Measurements from ENCODE around the gene CPEB3. TPM values are rescaled to one million over a fixed set of nuclear protein-coding genes. Genes with fewer than 3 reads are reported as not detected.

Gene CPEB3
- total RNA-seq, 1 donor from 2014 or later: 13.6 TPM

DNA sequence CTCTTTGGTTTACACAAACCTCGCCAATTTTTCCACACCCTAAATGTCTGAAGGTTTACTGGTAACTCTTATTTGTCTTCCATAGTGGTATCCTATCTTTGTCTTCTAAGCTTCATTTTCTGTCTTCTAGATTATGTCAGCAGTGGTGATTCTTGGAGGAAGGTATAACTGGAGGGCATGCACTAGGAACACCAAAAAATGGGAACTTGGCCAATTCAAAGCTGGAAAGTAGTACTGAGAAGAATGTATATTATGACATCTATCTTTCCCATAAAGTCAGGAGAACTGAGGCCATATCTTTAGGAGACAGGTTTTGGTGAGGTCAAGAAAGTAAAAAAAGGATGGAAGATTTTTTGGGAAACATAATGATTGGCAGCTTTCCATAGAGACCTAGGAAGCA lies 113.3 kb downstream of the CPEB3 start:
- H3K36me3 ChIP-seq: peaks cover 16% of the 10 kb centered on the region
- intact Hi-C loops (cut with micrococcal nuclease): no loop called here
- H3K4me1 ChIP-seq: peaks cover 37% of the 10 kb centered on the region
- TF ChIP-seq, protein P1, sequence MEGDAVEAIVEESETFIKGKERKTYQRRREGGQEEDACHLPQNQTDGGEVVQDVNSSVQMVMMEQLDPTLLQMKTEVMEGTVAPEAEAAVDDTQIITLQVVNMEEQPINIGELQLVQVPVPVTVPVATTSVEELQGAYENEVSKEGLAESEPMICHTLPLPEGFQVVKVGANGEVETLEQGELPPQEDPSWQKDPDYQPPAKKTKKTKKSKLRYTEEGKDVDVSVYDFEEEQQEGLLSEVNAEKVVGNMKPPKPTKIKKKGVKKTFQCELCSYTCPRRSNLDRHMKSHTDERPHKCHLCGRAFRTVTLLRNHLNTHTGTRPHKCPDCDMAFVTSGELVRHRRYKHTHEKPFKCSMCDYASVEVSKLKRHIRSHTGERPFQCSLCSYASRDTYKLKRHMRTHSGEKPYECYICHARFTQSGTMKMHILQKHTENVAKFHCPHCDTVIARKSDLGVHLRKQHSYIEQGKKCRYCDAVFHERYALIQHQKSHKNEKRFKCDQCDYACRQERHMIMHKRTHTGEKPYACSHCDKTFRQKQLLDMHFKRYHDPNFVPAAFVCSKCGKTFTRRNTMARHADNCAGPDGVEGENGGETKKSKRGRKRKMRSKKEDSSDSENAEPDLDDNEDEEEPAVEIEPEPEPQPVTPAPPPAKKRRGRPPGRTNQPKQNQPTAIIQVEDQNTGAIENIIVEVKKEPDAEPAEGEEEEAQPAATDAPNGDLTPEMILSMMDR (IDR thresholded peaks at IDR 0.05; ENCODE audit: borderline replicate concordance): no peak
- DNase-seq: no peak
- H3K27ac ChIP-seq (replicated peaks): no peak overlapping the region
- H3K9me3 ChIP-seq (replicated peaks): no peaks in the 10 kb centered on the region
- H3K4me3 ChIP-seq: no peak overlapping the region
- no peaks in the 10 kb centered on the region for H3K27me3 ChIP-seq (ENCODE audit: low read depth)

DNA sequence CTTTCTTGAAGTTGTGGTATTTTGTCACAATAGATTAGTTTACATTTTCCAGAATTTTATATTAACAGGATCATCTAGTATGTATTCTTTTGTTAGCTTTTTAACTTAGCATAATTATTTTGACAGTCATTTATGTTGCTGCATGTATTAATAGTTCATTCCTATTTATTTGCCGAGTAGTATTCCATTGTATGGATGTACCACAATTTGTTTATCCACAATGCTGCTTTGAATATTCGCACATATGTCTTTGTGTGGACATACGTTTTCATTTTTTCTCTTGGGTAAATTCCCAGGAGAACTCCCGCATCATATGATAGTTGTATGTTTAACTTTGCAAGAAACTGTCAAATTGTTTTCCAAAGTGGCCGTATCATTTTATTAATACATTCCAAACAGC lies 115.7 kb downstream of the CPEB3 start:
- H3K36me3 ChIP-seq: peaks cover 13% of the 10 kb centered on the region
- TF ChIP-seq, protein P1 (IDR thresholded peaks at IDR 0.05; ENCODE audit: borderline replicate concordance): no peak
- intact Hi-C loops (cut with micrococcal nuclease): no loop called here

DNA sequence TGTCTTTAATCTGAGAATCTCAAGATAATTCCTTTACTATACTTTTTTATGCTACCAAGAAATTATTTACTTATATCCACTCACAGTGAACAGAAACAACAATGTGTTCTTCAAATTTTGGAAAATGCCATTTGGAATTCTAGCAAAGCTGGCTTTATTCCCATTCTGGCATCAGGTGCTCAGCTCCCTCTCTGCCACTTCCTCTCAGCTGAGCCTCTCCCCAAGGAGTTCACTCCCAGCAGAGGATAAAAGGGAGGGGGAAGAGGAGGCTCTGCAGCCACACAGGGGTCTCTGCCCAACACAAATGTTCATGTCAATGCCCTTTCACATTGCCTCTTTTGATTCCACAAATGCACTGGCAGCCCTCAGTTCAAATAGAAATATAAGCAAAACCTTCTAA lies 116.9 kb downstream of the CPEB3 start:
- Histone ChIP-seq H3K27ac (replicated peaks) (no peak overlapping the region), H3K27me3 (ENCODE audit: low read depth) (no peaks in the 10 kb centered on the region), H3K36me3 (peaks cover 12% of the 10 kb centered on the region), H3K4me1 (peaks cover 20% of the 10 kb centered on the region), H3K9me3 (replicated peaks) (no peaks in the 10 kb centered on the region), H3K4me3 (no peak overlapping the region)
- TF ChIP-seq, protein P1 (IDR thresholded peaks at IDR 0.05; ENCODE audit: borderline replicate concordance): no peak
- no peak for DNase-seq
- intact Hi-C loops (cut with micrococcal nuclease): no loop called here

More for the DNA sequence above, 115.7 kb downstream of the CPEB3 start:
- no peaks in the 10 kb centered on the region for H3K9me3 ChIP-seq (replicated peaks)
- H3K27ac ChIP-seq (replicated peaks): no peak overlapping the region
- H3K27me3 ChIP-seq (ENCODE audit: low read depth): no peaks in the 10 kb centered on the region
- DNase-seq: no peak
- peaks cover 20% of the 10 kb centered on the region for H3K4me1 ChIP-seq
- no peak overlapping the region for H3K4me3 ChIP-seq

DNA sequence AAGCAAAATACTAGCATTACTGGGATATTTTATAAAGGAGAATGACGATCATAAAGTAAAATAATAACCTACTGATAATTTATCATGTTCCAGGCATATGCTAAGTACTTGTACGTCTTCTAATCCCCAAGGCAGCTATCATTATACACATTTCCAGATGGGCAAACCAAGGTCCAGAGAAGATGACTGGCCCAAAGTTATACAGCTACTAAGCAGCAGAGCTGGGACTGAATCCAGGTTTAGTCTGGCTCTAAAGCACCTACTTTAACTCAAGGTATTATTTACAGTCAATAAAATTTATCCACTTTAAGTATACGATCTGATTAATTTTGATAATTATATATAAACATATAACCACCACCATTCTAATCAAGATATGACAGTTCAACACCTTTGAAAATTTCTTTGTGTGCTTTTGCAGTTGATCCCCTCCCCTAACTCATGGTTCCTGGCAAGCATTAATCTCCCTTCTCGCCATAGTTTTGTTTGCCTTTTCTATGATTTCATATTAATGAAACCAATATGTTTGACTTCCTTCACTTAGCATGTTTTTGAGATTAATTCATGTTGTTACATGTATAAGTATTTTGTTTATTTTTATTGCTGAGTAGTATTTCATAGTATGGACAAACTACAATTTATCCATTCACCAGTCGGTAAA lies 126.7 kb downstream of the CPEB3 start:
- no peak overlapping the region for H3K4me3 ChIP-seq
- no peak for DNase-seq
- H3K27me3 ChIP-seq (ENCODE audit: low read depth): no peaks in the 10 kb centered on the region
- H3K4me1 ChIP-seq: no peaks in the 10 kb centered on the region
- no peak overlapping the region for H3K27ac ChIP-seq (replicated peaks)
- H3K36me3 ChIP-seq: peaks cover 14% of the 10 kb centered on the region
- intact Hi-C loops (cut with micrococcal nuclease): no loop called here
- H3K9me3 ChIP-seq (replicated peaks): peaks cover 16% of the 10 kb centered on the region
- TF ChIP-seq, protein P1 (IDR thresholded peaks at IDR 0.05; ENCODE audit: borderline replicate concordance): no peak

GRCh38 chr10:92162541-92162940 lies 128.3 kb downstream of the CPEB3 start:
- intact Hi-C loops (cut with micrococcal nuclease): no loop called here
- no peak overlapping the region for H3K4me3 ChIP-seq
- peaks cover 16% of the 10 kb centered on the region for H3K9me3 ChIP-seq (replicated peaks)
- H3K36me3 ChIP-seq: peaks cover 14% of the 10 kb centered on the region
- H3K27me3 ChIP-seq (ENCODE audit: low read depth): no peaks in the 10 kb centered on the region
- peaks cover 1% of the 10 kb centered on the region for H3K4me1 ChIP-seq
- H3K27ac ChIP-seq (replicated peaks): no peak overlapping the region
- no peak for DNase-seq
- TF ChIP-seq, protein P1 (IDR thresholded peaks at IDR 0.05; ENCODE audit: borderline replicate concordance): no peak

Measured in left ventricle myocardium inferior (tissue), 1 donor.